ENCODE data around the gene PELI1.

Gene PELI1

GRCh38 chr2:64144057-64145013 lies at the start of gene PELI1:
Gene PELI1, minus strand, starts transcription at chr2:64144420. Its CDS starts 36,110 bp downstream, at chr2:64108310.
- peak; percentile 97 for DNase-seq

DNA sequence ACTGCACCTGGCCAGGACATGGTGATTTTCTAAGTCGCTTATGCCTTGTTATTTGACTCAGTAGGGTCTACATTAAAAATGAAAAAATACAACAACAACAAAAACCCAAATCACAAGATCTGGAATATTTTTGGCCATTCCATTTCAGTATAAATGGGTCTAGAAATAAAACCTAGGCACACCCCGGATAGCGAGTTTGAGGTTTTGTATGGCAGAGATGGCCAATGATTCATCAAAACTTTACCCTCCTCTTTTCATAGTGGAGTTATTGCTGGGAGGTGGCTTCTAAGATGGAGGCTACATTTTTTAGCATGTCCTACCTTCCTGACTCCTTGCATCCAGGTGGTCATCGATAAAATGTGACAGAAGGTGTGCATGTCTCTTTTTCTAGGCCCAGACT lies 49.3 kb upstream of the PELI1 start:
- no peak for DNase-seq

DNA sequence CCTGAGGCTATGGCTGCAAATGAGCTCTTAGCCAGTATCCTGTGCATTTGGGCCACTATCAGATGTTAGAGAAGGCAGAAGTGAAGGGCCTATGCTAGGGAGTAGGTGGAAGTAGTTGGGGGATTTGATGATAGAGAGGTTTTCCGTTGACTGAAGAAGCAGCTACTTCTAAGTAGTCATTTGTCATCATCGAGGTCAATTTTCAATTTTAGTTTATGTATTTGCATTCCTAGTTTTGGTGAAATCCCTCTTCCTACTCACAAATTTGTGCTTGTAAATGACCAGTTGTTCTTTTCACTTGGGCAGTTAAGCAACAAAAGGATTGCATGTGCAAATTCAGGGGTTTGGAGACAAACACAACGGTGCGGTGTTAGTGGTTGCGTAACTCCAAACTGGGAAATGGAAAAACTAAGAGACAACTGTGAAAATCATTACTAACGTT lies 48.5 kb upstream of the PELI1 start:
- no peak for DNase-seq

- no peak for DNase-seq
Observed at GRCh38 chr2:64192125-64192479, 47.9 kb upstream of the PELI1 start.

GRCh38 chr2:64189586-64189985 lies 45.4 kb upstream of the PELI1 start:
- DNase-seq = no peak

- DNase-seq = no peak
Observed at GRCh38 chr2:64189167-64189566, 44.9 kb upstream of the PELI1 start.

DNA sequence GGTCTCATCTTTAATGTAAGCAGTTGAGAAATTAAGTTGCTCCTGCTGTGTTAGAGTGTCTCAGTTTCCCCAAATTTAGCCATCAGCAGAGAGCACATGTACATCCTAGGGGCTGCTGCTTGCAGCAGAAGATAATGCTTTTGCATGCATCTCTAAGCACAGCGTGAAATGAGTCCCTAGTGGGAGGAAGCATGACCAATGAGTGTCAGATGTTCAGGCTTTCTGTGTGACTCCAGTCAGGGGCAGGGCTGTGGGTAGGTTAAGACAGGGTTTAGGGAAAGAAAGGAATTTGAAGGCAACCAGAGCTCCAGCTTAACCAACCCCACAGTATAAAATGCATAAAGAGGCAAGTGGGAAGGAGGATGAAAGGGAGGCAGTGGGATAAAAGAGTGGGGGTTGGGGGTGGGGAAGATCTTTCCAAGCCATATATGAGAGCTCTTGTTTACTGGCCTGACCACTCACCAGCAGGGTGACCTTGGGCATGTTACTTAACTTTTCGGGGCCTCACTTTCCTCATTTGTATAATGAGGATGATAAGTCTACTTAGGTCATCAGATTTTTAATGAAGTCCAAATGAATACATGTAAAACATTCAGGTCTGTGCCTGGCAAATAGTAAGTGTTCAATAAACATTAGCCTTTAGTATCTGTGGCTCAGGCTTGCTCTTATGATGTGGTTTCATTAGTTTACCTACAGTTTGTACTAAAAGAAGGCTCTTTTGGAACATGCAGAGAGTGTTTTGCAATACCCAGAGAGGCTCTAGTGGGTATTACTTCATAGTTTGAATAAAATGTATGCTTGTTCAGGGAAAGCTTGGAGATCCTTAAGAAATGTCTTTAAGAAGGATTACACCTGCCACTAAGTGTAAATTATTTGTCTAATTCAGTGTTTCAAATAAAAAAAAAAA lies 42.7 kb upstream of the PELI1 start:
- DNase-seq = no peak

- no peak for DNase-seq
Observed at GRCh38 chr2:64179582-64180321, 35.5 kb upstream of the PELI1 start.

DNA sequence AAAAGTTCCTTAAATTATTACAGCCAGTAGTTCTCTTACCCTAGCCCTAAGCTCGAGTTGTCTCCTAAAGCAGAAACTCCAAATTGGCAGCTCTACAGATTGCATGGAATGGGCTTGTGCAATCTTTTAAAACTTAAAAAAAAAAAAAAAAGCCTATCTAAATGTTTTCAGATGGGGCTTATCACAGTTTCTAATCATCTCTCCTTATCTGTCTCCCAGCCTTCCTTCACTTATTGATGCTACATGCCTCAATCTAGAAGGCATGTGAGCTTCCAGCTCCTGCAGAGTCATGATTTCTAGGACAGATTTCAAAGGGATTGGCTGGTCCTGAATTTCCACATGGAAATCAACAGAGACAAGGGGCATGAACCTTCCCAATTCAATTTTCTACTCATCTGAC lies 33.1 kb upstream of the PELI1 start:
- DNase-seq = no peak

DNA sequence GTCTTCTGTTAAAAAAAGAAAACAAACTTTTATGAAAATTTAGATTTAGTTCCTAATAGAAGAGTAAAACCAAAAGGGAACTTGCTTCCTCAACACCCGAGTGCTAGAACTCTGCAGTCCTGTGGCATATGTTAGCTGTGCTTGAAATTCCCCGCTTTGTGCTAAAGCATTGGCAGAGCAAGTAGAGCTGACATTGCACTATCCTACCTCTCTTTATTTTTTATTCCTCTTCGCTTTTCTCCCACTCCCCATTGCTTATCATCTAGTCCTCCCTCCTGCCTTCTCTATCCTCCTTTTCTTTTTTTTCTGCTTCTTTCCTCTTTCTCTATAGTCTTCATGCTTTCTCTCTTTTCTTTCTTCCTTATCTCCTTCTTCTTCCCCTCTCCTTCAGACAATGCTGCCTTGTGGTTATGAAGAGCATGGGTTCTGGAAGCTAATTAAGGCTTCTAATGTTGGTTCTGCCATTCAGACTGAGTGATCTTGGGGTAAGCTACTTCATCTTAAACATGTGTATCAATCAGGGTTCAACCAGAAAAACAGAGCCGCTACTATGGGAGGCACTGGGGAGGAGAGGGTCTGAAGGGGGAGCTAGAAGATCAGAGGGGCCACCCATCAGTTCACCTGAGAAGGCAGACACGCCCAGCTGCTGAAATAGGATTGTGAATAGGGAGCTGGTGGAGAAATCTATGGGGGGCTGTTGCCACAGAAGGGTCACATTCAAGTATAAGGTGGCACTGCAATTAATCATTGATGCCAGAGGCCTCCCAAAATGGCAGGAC lies 31.4 kb upstream of the PELI1 start:
- no peak for DNase-seq

- no peak for DNase-seq
Observed at GRCh38 chr2:64173156-64174135, 29.2 kb upstream of the PELI1 start.

GRCh38 chr2:64168756-64169155 lies 24.5 kb upstream of the PELI1 start:
- DNase-seq = no peak

DNA sequence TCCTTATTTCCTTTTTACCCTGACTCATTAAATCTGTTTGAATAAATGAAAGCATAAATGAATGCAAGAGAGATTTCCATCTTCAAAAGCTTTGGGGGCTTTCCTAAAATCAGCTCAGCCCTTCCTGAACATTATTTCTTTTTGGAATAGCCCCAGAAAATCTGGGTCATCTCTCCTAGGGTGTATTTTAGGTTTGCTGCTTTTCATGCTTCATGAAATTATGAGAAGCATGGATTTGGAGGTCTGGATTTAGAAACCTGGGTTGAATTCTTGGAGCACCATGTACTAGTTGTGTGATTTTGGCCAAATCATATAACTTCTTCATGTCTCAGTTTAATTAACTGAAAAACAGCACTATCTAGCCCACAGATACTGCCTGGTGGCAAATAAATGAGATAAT lies 24.0 kb upstream of the PELI1 start:
- DNase-seq = no peak

GRCh38 chr2:64166637-64167420 lies 22.6 kb upstream of the PELI1 start:
- no peak for DNase-seq

GRCh38 chr2:64166212-64166611 lies 22.0 kb upstream of the PELI1 start:
- DNase-seq = no peak

DNA sequence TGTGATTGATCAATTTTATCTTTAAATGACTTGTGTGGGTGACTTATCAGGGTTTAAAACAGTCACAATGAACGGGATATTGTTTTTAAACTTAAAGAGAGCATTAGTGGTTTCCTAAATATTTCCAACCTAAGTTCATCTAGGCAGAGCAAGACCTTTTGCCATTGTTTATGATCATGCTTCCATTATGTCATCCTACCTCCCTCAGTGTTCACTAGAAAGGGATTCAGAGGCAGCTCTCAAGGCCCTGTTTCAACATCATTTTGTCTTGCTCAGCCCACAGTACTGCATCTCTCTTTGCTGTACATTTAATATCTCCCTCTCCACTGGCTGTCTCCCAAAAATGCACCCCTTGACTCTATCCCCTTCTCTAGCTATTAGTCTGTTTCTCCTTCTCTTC lies 21.5 kb upstream of the PELI1 start:
- no peak for DNase-seq

DNA sequence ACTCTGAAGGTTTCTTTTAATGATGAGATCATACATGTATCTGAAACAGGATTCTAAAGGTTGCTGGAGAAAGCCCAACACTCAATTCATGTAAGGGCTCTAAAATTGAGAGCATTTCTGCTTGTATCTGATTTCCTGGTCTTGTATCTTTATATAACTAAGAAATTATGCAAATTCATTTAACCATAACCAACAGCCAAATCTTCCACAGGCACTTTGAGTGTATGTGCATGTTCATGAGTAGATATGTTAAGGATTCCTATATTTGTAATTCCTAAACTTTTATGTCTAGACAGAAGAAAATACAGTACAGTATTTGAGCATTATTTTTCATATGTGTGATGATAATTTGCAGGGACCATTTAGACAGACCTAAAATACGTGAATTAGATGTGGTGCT lies 20.4 kb upstream of the PELI1 start:
- no peak for DNase-seq

DNA sequence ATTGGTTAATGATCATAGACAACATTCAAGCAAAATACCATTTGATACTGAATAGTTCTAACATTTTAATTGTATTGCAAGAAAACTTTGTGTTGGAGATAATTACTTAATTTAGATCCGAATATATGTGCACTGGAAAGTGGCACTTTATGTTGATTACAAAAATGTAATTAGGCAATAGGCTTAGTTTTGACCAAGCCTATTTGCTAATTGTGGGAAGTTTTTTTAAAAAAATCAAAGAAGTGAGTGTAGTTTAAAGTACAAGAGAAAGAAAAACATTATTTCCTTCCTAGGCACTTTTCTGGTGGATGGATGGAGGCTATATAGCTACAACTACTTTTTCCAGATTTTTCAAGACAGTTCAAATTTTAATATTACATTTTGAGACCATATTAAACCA lies 18.3 kb upstream of the PELI1 start:
- DNase-seq = no peak

GRCh38 chr2:64157792-64158191 lies 13.6 kb upstream of the PELI1 start:
- DNase-seq = no peak

GRCh38 chr2:64153811-64154210 lies 9.6 kb upstream of the PELI1 start:
- no peak for DNase-seq

Data from NCI-H1436 treated with DMSO at 0.1 percent for 48 hours (cell line).